Psoas muscle (tissue), 8 donors: ENCODE measurements around the gene ACAD8. TPM values are rescaled to one million over a fixed set of nuclear protein-coding genes. Genes with fewer than 3 reads are reported as not detected.

Experiments used
- ATAC-seq, 4 donors: fragments of 200-7000 bp; cut with Tn5 transposase; one replicate each; pipeline ENCODE4 v1.9.1; 2020; ENCODE audit warnings: moderate library complexity in 3 of 4, mild to moderate bottlenecking in 2 of 4
- DNase-seq, 2 donors: peaks; one replicate each; pipeline ENCODE4 v3.0.0-alpha.2; 2020
- H3K27ac ChIP-seq: fragments of 200-600 bp; one replicate; pipeline ENCODE4 v1.8.0; 2022
- H3K27me3 ChIP-seq, 3 donors: fragments of 200-600 bp in 1 of 3; one replicate each; pipeline versions ENCODE4 v1.6.1 to v1.8.0; 2013 to 2022; ENCODE audit warnings: low read length in 2 of 3, mild to moderate bottlenecking in 2 of 3, moderate library complexity in 1 of 3; ENCODE audit not compliant: insufficient read depth in 3 of 3
- H3K36me3 ChIP-seq, 2 donors: fragments of 200-600 bp in 1 of 2; one replicate each; pipeline versions ENCODE4 v1.6.1 to v1.8.0; 2013 to 2022; ENCODE audit warnings: low read depth in 1 of 2, mild to moderate bottlenecking in 1 of 2, moderate library complexity in 1 of 2; ENCODE audit not compliant: insufficient read depth in 1 of 2
- H3K4me1 ChIP-seq: fragments of 200-600 bp; one replicate; pipeline ENCODE4 v1.8.0; 2022
- H3K4me3 ChIP-seq: fragments of 200-600 bp; one replicate; pipeline ENCODE4 v1.8.0; 2022; ENCODE audit warnings: mild to moderate bottlenecking
- H3K9me3 ChIP-seq: fragments of 200-600 bp; one replicate; pipeline ENCODE4 v1.8.0; 2022
- CTCF ChIP-seq: fragments of 200-600 bp; IDR thresholded peaks from one replicate; pipeline ENCODE4 v1.8.0; 2022; ENCODE audit warnings: antibody characterized with exemption
- WGBS, 3 donors: extraction: QIAGEN DNeasy Blood & Tissue Kit; methylation state at CpG; one replicate each; pipeline versions ENCODE4 v1.1.6 to v1.1.7; 2013; 5-methylcytosine and 5-hydroxymethylcytosine counted together
- intact Hi-C, 2 donors: fragments of 100-400 bp; cut with DNase I; formaldehyde crosslinking; loops; one replicate each; pipeline versions ENCODE4 v1.11.0 to v1.14.2; 2022
- polyA plus RNA-seq, 3 donors: library from polyadenylated mRNA; stranded (reverse); fragments of 200-250 nt; gene quantifications; one replicate each; pipeline ENCODE4 v1.2.3, GENCODE V29; 2013
- total RNA-seq, 4 donors: library from RNA; stranded (reverse); fragmentation: NEBNext Ultra II Directional in 2 of 4; extraction: Animal tissue kit (Norgen Biotek cat#: 25700) in 2 of 4; gene quantifications; one replicate each; pipeline versions ENCODE4 v1.2.1 to v1.2.4, GENCODE V29; 2021 to 2023
- donor health status: healthy with polysubstance abuse.
- donor health status: DM: no; HTN: no; CAD: no; lungs with moderate emphysema.
- donor health status: Bipolar disorder and iron deficiency.
- donor health status: healthy.
- donor health status: DM: yes; HTN: yes; CAD: no.
- donor health status: DM: no; HTN: no; CAD: no.
- donor health status: DM: no; HTN: no; CAD: no.
- donor health status: DM: yes; HTN: yes; CAD: no.

ACAD8 gene
- total and polyA plus RNA-seq, 7 donors: 20.4 to 34.6 (median 28.2) TPM

DNA sequence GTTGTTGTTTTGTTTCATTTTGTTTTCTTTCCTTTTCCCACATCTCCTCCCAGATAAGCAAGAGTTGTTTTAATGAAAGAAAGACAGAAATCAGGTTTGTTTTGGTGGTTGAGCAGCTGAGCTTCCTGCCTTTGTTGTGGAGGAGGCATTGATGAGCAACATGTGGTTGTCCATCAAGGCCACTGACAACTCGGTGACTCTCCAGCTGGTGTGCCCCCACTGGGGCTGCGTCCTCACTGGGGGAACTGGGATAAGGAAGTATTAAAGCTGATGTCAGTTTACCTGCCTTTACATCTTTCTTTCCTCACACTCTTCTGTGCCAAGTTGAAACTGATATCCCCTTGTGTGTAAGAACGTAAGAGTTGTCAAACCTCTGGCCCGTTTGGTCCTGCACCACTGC lies 23.0 kb upstream of the ACAD8 start:
- no peak for TF ChIP-seq CTCF
- ATAC-seq: no peak
- WGBS, 3 donors: 47 to 58% (median 49%) methylated on average over 4 of the region's 4 CpGs
- no peak for DNase-seq
- intact Hi-C loops: no loop called here
- H3K27ac ChIP-seq: no peak overlapping the region
- no peak overlapping the region for H3K4me3 ChIP-seq
- H3K27me3 ChIP-seq: no peaks in the 10 kb centered on the region
- H3K36me3 ChIP-seq: peaks cover 0 to 23% of the 10 kb centered on the region in 2 donors
- peaks cover 20% of the 10 kb centered on the region for H3K4me1 ChIP-seq
- H3K9me3 ChIP-seq: no peaks in the 10 kb centered on the region

- no peak for TF ChIP-seq CTCF
- DNase-seq: no peak
- Histone ChIP-seq H3K4me3 (no peak overlapping the region), H3K27ac (no peak overlapping the region), H3K4me1 (peaks cover 3% of the 10 kb centered on the region), H3K27me3 (no peaks in the 10 kb centered on the region), H3K36me3 (peaks cover 0 to 40% of the 10 kb centered on the region in 2 donors), H3K9me3 (no peaks in the 10 kb centered on the region)
- intact Hi-C loops: no loop called here
- 73 to 76% (median 74%) methylated on average over 10 of the region's 10 CpGs for WGBS, 3 donors
- no peak for ATAC-seq
These were observed 21.3 kb upstream of the ACAD8 start for GRCh38 chr11:134231958-134232659.

- H3K27ac ChIP-seq: no peak overlapping the region
- intact Hi-C loops: no loop called here
- no peaks in the 10 kb centered on the region for H3K9me3 ChIP-seq
- TF ChIP-seq CTCF: no peak
- no peak overlapping the region for H3K4me3 ChIP-seq
- 89 to 94% (median 90%) methylated on average over 4 of the region's 4 CpGs for WGBS, 3 donors
- DNase-seq (no peak), ATAC-seq (no peak)
- peaks cover 3% of the 10 kb centered on the region for H3K4me1 ChIP-seq
- H3K27me3 ChIP-seq: no peaks in the 10 kb centered on the region
- peaks cover 0 to 42% of the 10 kb centered on the region in 2 donors for H3K36me3 ChIP-seq
These were observed 19.6 kb upstream of the ACAD8 start for GRCh38 chr11:134233729-134234179.

DNA sequence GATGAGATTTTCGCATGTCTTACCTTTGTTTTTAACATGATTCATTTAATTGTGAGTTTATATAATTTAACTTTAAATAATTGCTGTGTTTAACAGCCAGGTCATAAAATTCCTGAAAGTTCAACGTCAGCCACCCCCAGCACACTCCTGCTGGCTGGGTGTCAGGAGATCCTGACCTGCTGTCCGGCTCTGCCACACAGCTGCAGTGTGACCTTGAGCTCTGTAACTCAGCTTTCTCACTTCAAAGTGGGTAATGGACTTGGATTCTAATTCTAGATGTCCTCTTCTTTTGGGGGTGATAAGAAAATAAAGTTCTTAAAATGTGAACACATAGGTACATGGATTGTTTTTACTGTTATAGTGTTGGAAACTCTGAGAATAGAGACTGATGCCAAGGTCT lies 18.0 kb upstream of the ACAD8 start:
- Histone ChIP-seq H3K4me3 (no peak overlapping the region), H3K27ac (no peak overlapping the region), H3K36me3 (peaks cover 2 to 57% of the 10 kb centered on the region in 2 donors), H3K4me1 (peaks cover 3% of the 10 kb centered on the region), H3K27me3 (no peaks in the 10 kb centered on the region), H3K9me3 (no peaks in the 10 kb centered on the region)
- intact Hi-C loops: no loop called here
- no peak for TF ChIP-seq CTCF
- WGBS, 3 donors: 54 to 61% (median 59%) methylated on average over 3 of the region's 3 CpGs
- ATAC-seq (no peak), DNase-seq (no peak)
